Omental fat pad (tissue), 4 donors: ENCODE measurements around the gene PIPOX. TPM values are rescaled to one million over a fixed set of nuclear protein-coding genes. Genes with fewer than 3 reads are reported as not detected.

Experiments used
- ATAC-seq: fragments of 150-250 bp; one replicate; pipeline ENCODE4 v1.9.1; 2016; ENCODE audit warnings: mild to moderate bottlenecking, moderate library complexity; ENCODE audit not compliant: low FRiP score
- DNase-seq: peaks from one replicate; pipeline ENCODE4 v3.0.0-alpha.2; 2019; ENCODE audit warnings: low spot score
- CTCF ChIP-seq, 3 donors: fragments of 450-650 bp; IDR thresholded peaks; one replicate each; pipeline ENCODE4 v1.5.1; 2016 to 2017; ENCODE audit warnings: antibody characterized with exemption in 3 of 3, mild to moderate bottlenecking in 3 of 3, moderate library complexity in 2 of 3
- total RNA-seq, 4 donors: library from RNA; depleted of rRNA; stranded (reverse); fragments of >200 nt; gene quantifications; one replicate each; pipeline ENCODE4 v1.1.0, GENCODE V29; 2016

The PIPOX gene
- total RNA-seq, 4 donors from 2014 or later, result 0.82 to 4.9 (median 1.6) TPM

GRCh38 chr17:29062215-29062614, 19.3 kb downstream of the PIPOX start:
- ATAC-seq (no peak), DNase-seq (no peak)
- no peak for TF ChIP-seq CTCF (IDR thresholded peaks at IDR 0.05)

- ATAC-seq (no peak), DNase-seq (no peak)
- no peak for TF ChIP-seq CTCF (IDR thresholded peaks at IDR 0.05)
These were observed 21.1 kb downstream of the PIPOX start for GRCh38 chr17:29063992-29064391.

GRCh38 chr17:29066047-29066446, 23.1 kb downstream of the PIPOX start:
- no peak for DNase-seq
- no peak for ATAC-seq
- TF ChIP-seq CTCF (IDR thresholded peaks at IDR 0.05), result no peak

GRCh38 chr17:29066606-29067005, 23.7 kb downstream of the PIPOX start:
- DNase-seq (no peak), ATAC-seq (no peak)
- TF ChIP-seq CTCF (IDR thresholded peaks at IDR 0.05), result no peak

GRCh38 chr17:29068818-29069217, 25.9 kb downstream of the PIPOX start:
- TF ChIP-seq CTCF (IDR thresholded peaks at IDR 0.05), result no peak
- no peak for ATAC-seq

GRCh38 chr17:29069526-29070041, 26.6 kb downstream of the PIPOX start:
- no peak for ATAC-seq
- no peak for TF ChIP-seq CTCF (IDR thresholded peaks at IDR 0.05)
- DNase-seq, result no peak

More at GRCh38 chr17:29068818-29069217, 25.9 kb downstream of the PIPOX start:
- DNase-seq, result no peak

GRCh38 chr17:29070308-29070707, 27.4 kb downstream of the PIPOX start:
- DNase-seq (no peak), ATAC-seq (no peak)
- no peak for TF ChIP-seq CTCF (IDR thresholded peaks at IDR 0.05)
